GM19238 (cell line): ENCODE data around the gene MON1B.

Source experiments
- DNase-seq: peaks from one replicate; pipeline ENCODE4 v3.0.0; 2011; ENCODE audit warnings: low spot score; ENCODE audit not compliant: insufficient read length

Gene MON1B

DNA sequence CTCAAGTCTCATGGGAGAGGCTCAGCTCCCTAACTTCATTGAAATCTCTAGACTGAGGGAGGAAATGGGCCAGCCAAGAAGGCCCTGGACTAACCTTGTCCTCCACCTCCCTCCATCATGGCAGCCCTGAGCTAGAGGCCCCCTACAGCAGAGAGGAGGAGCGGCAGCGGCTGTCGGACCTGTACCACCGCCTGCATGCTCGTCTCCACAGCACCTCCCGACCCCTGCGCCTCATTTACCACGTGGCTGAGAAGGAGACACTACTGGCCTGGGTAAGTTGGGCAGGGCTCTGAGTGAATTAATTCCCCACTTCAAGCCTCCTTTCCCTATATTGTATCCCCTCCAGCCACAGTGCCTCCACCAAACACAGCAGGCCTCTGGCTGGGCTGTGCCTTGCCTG is 4.4 kb downstream of the MON1B start:
- no peak for DNase-seq

DNA sequence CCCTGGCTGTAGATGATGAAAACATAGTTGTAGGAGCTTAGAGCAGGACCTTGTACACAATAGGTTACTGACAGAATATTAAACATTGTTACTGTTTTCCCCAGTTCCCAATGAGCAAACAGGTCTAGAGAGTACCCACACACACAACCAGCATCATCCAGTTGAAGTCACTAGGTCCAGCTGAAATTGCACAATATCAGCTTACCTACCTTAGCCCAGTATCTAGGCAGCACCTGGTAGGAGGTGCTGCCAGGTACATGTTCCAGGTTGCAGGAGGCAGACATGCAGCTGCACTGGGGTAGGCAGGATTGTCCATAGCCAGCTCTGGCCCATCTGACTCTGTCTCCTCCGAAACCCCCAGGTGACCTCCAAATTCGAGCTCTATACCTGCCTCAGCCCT is 6.8 kb downstream of the MON1B start:
- no peak for DNase-seq

DNA sequence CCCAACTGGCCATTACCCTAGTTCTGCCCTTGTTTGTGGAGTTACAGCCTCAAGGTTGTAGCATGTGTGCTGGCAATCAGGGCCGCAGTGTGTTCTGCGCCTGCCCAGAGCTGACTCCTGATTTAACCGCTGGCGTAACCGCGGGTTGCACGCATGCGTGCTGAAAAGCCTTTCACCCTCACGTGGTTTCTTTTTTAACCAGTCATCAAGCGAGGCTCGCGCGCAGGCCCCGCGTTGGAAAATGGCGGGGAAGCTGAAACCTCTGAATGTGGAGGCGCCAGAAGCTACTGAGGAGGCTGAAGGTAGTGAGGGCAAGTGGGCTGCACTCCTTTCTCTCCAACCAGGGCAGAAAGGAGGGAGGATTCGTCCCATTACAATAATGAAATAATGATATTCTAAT is 8.2 kb downstream of the MON1B start, which contains the start of gene SYCE1L:
TSS of gene SYCE1L (plus strand) at position 198 of the 400 bp plus-strand sequence. CDS start at position 242, 44 bp downstream.
- no peak for DNase-seq

DNA sequence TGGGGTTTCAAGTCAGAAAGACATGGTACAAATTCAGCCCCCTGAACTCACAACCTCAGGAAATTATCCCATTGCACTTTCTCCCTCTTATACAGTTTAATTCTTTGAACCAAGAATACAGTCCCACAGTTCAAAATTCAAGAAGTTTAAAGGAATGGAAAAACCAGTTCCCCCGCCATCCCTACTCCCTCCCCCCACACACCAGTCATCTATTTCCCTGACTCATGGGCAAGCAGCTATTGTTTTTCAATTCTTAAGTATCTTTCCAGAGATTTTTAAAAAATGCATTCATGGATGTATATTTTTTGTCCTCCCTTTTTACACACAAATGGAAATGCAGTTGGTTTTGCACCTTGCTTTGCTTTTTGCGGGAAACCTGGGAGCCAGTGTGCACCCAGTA is 15.5 kb downstream of the MON1B start:
- no peak for DNase-seq

DNA sequence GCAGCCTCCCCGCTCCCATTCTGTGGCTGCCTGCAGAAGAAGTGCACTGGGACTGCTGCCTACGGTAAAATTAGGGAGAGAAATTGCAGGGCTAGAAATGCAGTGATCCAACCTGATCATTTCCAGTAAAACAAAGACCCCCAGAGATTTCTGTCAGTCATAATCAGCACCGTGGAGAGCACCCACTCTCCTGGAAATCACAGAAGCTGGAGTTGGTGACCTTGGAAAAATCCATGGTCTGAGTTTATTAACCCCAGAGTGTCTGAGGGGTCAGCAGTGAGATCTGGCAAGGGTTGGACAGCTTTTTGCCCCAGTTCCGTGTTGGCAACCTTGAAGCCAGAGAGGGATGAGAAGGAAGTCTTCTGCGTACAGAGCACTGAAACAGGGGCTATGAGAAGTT is 16.0 kb downstream of the MON1B start:
- no peak for DNase-seq

DNA sequence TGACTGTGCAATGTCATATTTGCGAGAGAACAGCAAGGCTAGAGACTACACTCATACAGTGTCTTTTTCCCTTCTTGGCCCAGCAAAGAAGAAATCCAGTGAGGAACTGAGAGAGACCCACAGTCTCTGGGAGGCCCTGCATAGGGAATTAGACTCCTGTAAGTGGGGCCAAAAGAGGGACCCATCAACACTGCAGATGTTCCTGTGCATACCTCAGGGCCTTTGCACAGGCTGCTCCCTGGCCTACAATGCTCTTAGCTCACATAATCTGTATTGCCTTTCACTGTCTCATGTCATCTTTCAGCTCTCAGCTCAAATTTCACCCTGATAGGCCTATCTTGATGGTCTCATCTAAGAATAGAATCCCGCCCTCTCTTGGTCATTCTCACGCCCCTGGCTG is 17.4 kb downstream of the MON1B start:
- no peak for DNase-seq

DNA sequence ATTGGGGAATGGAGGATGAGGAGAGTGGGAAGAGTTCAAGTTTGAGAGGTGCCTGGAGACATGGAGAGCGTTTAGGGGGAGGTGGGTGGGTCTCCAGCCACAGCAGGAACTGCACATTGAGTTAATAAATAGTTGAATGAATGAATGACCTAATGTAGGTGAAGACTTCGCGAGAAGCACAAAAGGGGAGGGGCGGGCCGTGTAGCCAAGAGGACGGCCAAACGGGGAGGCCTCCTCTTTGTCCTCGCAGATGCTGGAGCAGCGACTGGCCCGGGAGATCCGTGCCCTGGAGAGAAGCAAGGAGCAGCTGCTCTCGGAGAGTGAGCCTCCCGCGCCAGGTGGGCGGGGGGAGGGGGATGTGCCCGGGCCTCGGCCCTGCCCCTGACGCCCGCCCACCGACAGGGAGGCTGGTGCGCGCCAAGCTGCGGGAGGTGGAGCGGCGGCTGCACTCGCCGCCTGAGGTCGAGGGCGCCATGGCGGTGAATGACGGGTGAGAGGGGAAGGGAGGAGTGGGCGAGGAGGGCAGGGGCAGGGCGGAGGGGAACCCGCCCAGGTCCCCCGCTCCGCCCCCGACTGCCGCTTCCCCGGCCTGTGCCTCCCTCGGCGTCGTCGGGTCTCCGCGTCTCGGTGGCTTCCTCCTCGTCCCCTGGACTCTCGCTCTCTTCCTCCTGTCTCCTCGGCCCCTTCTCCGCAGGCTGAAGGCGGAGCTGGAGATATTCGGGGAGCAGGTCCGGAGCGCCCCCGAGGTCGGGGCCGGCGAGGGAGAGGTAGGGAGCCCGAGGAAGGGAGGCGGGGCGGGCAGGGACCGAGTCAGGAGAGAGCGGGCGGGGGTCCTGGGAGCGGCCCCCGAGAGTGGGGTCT is 21.1 kb downstream of the MON1B start:
- peak; percentile 57 for DNase-seq

DNA sequence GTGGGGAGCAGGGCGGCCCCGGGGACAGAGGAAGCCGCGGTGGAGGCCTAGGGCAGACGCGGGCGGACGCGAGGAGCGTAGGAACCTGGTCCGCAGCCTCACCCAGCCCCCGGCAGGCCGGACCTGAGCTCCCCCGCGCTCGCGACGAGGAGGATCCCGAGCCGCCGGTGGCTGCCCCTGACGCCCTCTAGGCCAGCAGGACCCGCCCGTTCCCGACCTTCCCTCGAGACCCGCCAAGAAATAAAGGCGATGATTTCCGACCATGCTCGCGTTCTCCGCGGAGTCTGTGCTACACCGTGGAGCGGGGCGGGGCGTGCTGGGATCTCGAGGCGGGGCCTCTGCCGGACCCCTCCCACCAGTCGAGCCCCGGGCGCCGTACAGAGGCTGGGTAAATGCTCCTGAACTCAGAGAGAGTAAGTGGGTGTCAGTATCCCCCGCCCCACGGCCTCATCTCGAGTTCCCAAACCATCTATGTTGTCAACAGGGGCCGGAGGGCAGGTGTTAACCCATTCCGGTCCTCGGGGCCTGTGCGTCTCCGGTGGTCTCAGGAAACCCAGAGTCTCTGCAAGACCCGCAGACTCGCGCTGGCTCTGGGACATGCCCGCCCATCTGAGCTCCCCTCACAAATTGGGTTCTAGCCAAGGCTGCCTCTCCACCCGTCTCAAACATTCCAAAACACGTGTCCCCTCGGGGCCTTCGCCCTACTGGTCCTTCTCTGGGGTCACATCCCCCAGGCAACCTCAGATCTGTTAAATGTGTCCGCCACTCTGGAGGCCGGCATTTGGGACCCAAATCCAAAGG is 22.0 kb downstream of the MON1B start:
- DNase-seq: peak; percentile 48

DNA sequence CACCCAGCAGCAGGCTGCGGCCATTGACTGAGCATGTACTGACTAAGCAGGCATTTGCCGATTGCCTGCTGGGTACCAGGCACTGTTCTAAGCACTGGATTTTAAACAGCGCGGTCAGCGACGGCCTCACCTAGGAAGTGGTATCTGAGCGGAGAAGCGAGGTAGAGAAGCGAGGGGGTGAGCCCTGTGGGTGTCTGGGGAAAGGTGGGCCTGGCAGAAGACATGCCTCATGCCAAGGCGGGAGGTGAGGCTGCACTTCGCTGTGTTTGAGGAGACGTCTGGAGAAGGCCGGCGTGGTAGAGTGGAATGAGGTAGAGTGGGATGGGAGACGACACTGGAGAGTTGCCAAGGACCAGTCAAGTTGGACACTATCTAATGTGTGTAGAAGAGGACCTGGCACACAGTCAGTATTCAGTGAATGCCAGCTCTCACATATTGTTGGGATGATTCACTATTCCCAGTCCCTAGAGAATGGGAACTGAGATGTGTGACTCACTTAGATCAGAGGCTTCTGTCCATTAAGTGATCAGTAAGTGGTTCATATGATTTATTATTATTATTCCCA is 22.6 kb downstream of the MON1B start:
- DNase-seq: no peak

DNA sequence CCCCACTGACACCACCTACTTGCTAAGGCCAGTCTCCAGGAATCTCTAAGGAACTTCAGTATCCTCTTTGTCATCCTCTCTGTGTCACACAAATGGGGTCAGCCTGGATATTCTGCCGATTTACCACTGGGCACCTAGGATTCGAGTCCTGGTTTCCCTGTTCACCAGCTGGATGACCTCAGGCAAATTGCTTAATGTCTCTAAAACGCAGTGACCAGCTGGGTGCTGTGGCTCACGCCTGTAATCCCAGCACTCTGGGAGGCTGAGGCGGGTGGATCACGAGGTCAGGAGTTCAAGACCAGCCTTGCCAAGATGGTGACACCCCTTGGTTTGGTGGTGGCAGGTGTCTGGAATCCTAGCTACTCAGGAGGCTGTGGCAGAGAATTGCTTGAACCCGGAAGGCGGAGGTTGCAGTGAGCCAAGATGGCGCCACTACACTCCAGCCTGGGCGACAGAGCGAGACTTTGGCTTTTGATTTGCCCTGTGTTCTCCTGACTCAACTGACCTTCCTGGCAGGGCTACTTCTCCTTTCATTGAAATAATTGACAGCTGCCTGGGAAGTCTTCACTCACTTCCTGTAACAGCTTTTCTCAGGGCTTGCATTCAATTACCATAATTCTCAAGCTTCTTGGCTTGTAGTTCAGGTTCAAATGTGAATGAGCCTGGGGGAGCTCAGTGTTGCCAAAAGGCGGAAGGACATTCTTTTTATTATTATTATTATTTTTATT is 23.6 kb downstream of the MON1B start:
- no peak for DNase-seq

DNA sequence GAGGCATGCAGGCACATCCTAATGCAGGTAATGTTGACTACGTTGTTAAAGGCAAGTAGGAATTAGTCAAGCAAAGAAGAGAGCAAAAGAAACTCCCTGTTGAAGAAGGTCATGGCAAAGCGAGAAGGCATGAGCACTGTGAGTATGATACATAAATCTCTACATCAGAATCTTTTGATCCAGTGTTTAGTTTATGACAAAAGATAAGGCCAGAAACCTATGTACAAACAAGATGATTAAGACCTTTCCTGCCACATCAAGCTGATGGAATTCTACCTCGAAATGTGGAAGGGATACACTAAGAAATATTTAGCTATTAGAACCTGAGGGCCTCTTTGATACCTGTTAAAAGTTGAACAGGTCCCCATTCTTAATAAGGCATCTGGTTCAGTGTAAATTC is 28.4 kb downstream of the MON1B start:
- no peak for DNase-seq

DNA sequence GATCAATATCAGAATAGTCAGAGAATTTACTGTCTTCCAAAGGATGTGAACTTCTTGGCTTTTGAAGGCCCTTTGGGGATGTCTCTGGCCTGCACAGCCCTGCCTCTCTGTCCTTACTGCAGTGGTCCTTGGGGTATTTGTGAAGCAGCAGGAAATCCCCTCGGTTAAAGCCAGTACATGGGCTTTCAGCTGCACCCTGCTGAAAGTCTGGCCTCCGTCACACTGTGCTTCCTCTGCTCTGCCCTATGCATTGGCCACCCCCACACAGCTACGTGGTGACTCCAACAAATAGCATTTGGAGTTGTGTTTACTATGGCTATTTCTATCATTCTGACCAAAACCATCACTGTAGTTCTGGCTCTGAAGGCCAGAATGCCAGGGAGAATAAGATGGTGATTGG is 29.4 kb downstream of the MON1B start:
- DNase-seq: no peak

DNA sequence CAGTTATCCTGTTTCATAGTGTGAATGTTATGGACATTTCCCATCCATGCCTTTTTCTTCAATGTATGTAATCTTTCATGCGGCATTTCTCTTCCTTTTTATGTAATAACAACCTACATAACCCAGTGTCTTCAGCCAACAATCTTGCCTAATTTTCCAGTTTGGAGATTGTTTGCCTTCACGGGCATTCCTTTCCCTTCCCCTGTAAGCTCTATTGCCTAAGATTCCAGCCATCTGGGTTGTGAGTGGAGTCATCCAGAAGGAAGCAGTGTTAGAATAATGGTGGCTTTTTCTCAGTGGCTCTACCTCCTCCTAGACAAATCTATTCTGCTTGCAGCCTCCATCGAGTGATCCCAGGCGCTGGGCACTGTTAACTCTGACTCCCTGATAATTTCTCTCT is 30.5 kb downstream of the MON1B start:
- DNase-seq: no peak

DNA sequence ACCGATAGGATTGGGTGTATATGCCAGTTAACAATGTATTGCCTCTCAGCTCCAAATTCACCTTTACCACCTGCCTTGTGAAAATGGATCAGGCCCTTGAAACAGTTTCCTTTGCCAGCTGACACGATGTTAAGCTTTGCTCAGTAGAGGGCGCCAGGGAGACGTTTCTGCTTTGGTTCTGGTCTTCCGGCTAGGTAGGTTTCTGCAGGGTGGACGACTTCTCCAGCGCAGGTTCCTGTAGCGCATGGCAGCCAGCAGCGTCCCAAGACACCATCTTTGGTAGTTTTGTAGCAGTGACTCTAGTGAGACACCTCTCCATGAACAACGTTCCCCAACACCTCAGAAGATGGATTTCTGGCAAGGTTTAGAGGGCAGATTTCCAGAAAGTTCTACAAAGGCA is 32.2 kb downstream of the MON1B start:
- no peak for DNase-seq

DNA sequence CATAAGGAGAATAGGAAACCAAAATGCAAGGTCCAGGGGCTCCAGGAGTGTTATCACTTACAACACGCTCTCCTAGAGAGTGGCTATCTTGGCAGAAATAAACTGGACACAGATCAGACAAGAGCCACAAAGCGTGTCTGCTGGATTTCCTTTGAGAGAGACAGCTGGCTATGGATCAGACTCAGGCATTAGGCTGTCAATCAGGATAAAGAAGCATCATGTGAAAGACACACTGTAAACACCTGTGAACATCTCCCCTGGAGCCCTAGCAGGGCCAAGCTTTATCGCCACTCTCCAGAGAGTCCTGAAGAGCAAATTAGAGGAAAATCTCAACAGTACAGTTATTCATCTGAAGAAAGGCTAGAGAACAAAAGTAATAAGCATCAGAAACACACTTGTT is 34.2 kb downstream of the MON1B start:
- DNase-seq: no peak

DNA sequence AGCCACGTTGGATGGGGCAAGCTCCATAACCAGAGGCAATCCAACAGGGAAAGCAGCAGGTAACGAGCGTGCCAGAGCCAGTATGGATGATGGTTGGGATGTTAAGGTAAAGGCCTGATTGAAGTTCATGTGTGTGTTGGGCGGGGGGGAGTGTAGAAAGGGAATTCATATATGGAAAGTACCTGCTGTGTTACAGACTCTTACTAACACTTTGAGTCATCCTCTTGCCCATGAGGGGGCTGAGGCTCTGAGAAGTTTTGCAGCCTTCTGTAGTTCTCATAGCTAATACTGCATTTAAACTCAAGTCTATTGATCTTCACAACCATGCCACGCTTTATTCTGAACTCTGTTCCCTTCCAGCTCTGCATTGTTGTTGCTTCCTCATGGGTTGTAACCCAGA is 36.8 kb downstream of the MON1B start:
- DNase-seq: no peak

DNA sequence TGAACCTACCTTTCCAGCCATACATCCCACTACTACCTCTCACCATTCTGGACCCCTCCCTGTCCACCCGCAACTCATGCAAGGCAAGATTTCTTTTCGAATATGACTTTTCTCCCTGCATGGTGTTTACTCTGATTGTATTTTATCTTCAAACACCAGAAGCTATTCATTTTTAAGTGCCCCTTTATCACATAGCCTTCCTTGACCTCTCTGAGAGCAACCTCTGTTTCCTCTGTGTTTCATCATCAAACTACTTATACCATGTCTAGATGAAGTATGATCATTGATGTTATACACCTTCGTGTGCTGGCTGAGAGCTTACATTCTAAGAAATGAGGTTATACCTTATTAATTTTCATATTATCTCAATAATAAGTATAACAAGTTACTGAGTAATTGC is 40.1 kb downstream of the MON1B start:
- no peak for DNase-seq

DNA sequence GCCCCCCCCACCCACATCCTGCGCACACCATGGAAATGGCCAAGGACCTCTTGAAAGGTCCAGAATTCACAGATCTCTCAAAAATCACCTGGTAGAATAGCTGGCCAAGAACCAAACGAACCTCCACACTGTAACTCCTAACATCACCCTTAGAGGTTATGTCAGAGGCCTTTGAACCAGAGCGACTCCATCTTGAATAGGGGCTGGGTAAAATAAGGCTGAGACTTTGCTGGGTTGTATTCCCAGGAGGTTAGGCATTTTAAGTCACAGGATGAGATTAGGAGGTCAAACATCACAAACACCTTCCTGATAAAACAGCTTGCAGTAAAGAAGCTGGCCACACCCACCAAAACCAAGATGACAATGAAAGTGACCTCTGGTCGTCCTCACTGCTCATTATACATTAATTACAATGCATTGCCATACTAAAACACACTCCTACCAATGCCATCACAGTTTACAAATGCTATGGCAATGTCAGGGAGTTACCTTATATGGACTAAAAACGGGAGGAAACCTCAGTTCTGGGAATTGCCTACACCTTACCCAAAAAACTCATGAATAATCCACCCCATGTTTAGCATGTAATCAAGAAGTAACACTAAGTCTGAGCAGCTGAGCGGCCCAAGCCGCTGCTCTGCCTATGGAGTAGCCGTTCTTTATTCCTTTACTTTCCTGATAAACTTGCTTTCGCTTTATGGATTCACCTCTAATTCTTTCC is 43.0 kb downstream of the MON1B start:
- no peak for DNase-seq

DNA sequence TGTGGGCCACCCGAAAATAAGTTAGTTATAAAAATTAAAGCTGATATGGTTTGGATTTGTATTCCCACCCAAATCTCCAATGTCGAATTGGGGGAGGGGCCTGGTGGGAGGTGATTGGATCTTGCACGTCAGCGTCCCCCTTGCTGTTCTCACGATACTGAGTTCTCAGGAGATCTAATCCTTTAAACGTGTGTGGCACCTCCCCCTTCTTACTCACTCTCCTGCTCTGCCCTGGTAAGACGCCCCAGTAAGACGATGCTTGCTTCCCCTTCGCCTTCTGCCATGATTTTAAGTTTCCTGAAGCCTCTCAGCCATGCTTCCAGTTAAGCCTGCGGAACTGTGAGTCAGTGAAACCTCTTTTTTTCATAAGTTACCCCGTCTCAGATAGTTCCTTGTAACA is 43.6 kb downstream of the MON1B start:
- DNase-seq: no peak

DNA sequence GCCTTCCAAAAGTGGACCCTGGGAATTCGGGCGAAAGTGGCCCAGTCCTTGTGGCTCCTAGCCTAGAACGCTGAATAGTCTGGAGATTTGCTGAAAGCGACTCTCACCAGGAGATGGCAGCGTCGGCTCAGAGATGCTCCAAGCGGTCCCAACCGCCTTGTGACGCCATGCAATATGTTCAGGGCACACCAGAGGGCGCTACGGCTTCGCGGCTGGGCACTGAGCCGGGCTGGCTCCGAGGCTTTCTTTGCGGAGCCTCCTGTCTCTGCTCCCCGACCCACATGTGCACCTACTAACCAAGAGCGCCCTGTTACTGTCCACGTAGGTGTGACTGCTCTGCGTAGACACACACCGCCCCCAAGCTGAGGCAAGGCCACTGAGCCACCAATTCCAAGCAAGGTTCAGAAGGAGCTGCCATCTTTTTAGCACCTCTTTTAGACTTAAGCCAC is 45.1 kb downstream of the MON1B start:
- DNase-seq: peak; percentile 69

DNA sequence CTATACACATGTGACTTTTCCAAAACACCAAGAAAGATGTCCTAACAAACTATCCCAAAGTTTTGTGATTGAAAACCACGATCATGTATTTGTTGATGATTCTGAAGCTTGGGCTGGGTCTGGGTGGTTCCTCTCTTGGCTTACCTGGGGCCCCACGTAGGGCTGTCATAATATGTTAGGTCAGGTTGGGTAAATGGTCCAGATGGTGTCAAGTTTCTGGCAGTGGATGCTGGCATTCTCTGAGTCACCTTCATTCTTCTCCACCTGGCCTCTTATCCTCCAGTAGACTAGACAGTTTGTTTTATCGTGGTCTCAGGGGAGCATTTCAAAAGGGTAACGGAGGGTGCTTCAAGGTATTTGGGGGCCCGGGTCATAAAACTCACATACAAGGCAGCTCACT is 47.6 kb downstream of the MON1B start:
- no peak for DNase-seq
